SK-MEL-5 (cell line): Measurements from ENCODE around the gene SLC25A27. TPM values are rescaled to one million over a fixed set of nuclear protein-coding genes. Genes with fewer than 3 reads are reported as not detected.
A peak's percentile ranks its signal among the peaks of the same experiment; 100 is the strongest.
"Not testable (repeated sequence)": the region's sequence is repeated elsewhere in the genome, so short reads cannot be mapped to it uniquely, and the experiment has no call there.

ENCODE experiments used
- DNase-seq: peaks from one replicate; pipeline ENCODE4 v3.0.0-alpha.2; 2016; ENCODE audit warnings: low read depth, low spot score
- in situ Hi-C: cut with HindIII; loops from 2 replicates; pipeline ENCODE4 v1.10.0; 2016; ENCODE audit warnings: low sequenced_read_pairs, high pct_unique_total_duplicates, low pct_unique_long_range_greater_than_20kb
- total RNA-seq: library from RNA; depleted of rRNA; stranded (reverse); fragments of >200 nt; shearing (Covaris generic); gene quantifications from 2 replicates; pipeline ENCODE4 v1.2.3, GENCODE V29; 2014

SLC25A27 gene
- total RNA-seq, 1 experiment from 2014 or later = 2.1 TPM

DNA sequence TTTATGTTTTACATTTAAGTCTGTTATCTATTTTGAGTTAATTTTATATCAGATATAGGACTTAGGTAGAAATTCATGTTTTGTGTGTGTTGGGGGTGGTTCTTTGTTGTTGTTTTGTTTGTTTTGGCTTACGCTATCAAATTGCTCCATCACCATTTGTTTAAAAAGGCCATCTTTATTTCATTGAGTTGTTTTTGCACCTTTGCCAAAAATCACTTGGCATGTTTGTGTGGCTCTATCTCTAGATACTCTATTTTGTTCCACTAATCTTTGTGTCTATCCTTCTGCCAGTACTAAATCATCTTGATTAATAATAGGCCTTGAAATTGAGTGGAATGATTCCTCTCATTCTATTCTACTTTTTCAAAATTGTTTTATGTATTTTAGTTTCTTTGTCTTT, 7.5 kb upstream of the SLC25A27 start:
- in situ Hi-C loops = no loop called here
- DNase-seq = no peak

DNA sequence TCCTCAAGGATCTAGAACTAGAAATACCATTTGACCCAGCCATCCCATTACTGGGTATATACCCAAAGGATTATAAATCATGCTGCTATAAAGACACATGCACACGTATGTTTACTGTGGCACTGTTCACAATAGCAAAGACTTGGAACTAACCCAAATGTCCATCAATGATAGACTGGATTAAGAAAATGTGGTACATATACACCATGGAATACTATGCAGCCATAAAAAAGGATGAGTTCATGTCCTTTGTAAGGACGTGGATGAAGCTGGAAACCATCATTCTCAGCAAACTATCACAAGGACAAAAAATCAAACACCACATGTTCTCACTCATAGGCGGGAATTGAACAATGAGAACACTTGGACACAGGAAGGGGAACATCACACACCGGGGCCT, 4.7 kb upstream of the SLC25A27 start:
- in situ Hi-C loops, DNase-seq: not testable (repeated sequence)

DNA sequence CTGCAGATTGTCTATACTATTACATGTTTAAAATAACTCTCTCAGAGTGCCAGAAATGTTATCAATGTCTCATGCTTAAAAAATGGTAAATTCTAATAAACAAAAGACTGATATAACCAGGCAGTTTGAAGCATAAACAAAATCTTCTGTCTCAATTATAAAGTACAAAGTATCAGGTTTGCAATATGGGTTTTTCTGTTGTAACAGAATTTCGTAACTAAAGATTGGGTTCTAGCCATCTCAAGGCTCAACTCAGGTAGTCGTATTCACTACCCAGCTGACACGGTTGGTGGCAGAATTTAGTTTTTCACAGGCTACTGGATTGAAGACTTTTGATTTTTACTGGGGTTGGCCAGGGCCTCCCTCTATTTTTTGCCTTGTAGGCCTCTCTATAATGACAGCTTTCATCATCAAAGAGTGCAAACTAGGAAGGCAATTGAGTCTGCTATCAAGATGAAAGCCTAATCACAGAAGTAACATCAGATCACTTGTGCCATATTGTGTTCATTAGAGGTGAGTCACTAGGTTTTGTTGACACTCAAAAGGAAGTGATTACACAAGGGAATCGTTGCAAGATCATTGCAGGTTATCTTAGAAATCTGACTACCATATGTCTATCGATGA, 3.8 kb upstream of the SLC25A27 start:
- no peak for DNase-seq
- in situ Hi-C loops = no loop called here

DNA sequence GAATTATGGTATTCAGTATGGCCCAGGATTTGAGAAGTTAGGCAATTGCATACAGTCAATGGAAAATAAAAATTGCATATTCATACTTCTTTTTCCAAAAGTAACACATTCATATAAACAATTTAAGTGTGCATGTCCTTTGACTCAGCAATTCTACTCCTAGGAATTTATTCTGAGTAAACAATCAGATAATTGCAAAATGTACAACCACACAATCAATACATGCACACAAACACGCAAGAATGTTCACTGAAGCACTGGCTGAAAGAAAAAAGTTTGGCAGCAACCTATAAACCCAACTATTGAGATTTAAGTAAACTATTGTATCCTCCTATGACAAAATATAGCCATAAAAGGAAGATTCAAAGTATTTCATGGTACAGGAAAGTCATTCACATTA, 1.8 kb upstream of the SLC25A27 start:
- in situ Hi-C loops = no loop called here
- no peak for DNase-seq

DNA sequence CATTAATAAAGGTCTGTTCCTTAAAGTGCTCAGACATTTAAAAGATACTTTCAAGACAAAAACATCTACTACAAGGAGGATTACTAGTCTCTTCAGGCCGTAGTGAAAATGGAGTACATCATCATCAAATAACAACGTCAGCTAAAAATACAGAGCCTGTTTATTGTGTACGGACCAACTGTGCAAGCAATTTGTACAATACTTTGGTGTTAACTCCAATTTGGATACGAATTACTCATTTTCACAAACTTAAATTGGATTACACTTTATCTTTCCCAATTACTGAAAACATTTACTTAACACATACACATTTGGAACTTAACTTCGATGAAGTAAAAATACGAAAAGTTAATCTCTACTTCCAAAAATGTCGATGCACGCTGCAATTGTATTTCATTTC, 959 bp upstream of the SLC25A27 start:
- in situ Hi-C loops = no loop called here
- DNase-seq = peak; percentile 29

DNA sequence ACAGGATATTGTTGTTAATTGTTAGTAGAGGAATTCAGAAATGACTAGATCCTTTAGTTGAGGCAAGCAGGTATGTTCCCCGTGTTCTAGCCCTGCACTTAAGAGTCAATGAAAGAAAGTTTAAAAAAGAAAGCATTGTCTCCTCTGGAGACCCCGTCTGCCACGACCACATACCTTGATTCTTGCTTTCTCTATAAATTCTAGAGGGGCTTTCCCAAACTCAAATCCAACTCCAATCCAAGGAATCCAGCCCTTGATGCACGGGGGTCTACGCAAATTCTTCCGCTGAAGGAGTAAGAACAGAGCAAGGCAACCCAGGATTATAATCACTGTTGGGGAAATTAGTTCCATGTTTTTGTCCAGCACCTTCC, 558 bp upstream of the SLC25A27 start:
- in situ Hi-C loops = no loop called here
- DNase-seq = no peak

DNA sequence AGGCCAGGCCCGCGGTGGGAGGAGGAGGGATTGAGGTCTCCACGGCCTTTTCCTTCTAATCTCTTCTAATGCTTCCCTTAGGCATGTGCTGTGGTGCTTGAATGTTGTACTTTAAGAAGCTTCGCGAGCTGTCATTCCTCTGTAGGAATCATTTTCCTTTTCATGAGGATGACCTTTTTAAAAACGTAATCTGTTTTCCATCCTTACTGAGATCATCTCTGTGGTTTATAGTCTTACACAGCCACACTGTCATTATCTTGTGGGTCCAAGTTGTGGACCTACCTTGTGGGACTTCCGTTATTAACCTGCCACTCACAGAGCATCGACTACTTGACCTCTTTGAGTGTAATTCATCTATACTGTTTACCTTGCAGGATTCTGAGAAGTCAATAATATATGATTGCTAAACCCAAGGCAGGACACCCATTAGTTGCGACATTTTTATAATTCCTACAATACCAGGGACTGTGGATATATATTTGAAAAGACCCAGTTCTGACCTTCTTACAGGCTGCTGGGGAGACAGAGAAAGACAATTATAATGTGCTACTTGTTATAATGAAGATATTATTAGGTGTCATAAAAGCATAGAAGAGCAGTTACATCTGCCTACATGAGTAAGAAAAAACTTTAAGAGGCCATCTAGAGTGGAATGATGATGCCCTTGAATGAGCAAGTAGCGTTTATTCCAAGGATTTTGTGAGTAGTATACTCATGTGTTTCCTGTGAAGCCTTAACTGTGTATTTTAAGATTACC, 842 bp downstream of the SLC25A27 start:
- DNase-seq = no peak
- in situ Hi-C loops = no loop called here

DNA sequence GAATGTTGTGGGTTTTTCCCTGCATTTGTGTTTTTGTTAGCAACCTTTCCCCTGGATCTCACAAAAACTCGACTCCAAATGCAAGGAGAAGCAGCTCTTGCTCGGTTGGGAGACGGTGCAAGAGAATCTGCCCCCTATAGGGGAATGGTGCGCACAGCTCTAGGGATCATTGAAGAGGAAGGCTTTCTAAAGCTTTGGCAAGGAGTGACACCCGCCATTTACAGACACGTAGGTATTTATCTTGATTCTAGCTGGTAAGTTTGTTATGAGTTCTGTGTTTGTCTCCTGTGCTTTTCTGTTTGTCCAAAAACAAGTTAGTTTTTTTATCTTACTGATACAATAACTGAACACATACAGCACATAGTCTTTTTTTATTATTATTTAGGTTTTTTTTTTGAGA, 3.0 kb downstream of the SLC25A27 start:
- peak; percentile 78 for DNase-seq
- in situ Hi-C loops = no loop called here

DNA sequence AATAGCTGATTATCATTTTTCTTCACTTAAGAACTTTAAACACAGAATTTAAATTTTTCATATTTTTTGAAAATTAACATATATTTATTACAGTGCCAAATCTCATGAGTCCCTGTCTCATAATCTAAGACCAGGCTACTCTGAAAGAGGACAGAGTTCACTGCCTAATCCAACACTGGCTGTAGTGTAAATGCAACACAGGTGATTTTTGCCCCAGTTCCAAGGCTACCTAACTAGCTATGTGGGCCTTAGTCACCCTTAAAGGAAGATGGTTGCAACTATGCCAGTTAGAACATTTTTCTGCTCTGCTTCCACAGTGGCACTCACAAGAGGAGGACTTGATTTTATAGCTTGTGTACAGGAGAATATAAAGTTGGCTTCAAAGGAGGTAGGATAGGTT, 4.9 kb downstream of the SLC25A27 start:
- in situ Hi-C loops = no loop called here
- DNase-seq = no peak

DNA sequence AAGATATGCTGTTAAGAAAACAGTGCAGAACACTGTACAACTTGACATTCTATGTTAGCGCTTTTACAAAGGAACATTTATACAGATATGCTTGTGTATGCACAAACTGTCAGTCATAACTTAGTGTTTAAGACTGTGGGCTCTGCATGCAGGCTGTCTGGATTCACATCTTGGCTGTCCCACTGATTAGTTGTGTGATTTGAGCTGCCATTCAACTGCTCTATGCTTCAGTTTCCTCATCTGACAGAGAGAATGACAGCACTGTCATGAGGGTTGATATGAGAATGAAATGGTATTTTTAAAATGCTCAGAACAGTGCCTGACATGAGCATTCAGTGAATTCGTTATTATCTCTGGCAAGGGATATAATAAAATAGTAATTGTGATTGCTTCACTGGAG, 8.7 kb downstream of the SLC25A27 start:
- in situ Hi-C loops = no loop called here
- DNase-seq = no peak

DNA sequence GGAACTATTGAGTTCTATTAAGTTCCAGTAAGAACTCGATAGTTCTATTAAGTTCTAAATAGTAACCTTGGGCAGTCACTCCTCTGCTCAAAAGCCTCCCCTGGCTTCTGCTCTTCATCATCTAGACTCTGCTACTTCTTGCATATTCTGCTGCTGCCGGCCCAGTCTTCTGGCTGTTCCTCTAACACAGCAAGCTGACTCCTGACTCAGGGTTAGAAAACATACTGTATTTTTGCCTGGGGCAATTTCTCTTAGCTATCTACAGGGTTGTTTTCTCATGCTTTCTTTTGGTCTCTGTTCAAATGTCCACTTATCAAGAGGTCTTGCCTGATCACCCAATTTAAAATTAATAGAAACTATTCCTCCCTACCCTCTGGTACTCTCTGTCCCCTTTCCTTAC, 14.6 kb downstream of the SLC25A27 start:
- in situ Hi-C loops = no loop called here

DNA sequence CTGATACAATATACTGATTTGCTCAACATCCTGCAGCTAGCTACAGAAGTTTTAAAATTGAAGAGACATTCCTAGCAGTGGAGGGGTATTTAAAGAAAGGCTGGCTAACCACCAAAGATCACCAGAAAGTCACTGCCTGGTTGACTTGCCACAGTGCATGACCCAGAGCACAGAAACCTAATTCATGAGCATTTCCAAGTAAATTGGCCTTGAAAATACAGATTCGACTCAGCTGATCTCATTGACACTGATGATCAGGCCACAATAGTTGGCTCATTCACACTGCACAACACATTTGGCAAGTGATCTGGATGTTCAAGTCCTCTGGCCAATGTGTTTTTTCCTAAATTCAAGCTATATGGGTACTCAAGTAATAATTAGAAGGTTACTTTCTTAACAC, 21.6 kb downstream of the SLC25A27 start:
- peak; percentile 53 for DNase-seq

More for the DNA sequence above, 14.6 kb downstream of the SLC25A27 start:
- DNase-seq = no peak

DNA sequence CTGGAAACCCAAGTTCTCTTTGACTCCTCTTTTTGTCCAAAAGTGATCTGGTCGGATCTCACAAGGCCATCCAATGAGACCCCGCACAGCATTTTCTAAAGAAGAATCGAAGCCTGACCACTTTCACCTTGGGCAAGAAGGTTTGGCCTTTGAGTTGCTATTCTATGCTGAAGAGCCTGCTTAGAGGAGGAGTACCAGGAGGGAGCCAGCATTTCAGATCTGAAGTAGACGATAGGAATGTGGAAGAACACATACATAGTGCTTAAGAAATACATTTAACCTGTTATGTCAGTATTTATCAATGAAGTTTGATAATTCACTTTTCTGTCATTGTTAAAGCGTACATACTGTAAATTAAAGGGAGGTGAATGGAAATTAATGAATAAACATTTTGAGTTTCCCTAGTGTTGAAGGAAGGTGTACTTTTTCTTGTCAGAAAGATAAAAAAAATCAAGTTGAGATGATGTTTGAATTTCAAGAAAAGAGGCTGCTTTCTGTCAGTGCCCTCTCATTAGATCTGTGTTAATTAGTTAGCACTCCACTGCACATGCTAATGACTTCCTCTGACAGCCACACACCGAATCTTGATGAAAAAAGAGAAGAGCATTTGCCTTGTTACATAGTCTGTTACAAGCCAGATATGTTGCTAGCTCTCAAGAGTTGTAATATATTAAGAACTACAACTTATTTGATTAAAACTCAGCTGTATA, 24.0 kb downstream of the SLC25A27 start:
- in situ Hi-C loops = no loop called here
- DNase-seq = no peak

More for the DNA sequence above, 21.6 kb downstream of the SLC25A27 start:
- in situ Hi-C loops = no loop called here

DNA sequence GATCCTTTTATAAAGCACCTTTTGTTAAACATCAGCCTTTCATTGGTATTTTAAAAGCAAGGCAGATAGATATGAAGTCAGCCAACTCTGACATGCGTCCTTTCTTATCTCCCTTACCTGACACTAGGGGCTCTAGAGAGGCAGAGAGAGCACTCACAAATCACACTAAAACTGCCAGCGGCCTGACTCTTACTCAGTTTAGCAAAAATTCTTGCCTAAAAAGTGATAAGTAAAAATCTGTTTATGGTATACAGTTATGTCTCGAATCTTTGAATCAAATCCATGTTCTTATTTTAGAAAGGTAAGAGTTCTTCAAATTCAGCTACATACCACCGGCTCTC, 24.5 kb downstream of the SLC25A27 start:
- DNase-seq = peak; percentile 26
- in situ Hi-C loops = no loop called here

DNA sequence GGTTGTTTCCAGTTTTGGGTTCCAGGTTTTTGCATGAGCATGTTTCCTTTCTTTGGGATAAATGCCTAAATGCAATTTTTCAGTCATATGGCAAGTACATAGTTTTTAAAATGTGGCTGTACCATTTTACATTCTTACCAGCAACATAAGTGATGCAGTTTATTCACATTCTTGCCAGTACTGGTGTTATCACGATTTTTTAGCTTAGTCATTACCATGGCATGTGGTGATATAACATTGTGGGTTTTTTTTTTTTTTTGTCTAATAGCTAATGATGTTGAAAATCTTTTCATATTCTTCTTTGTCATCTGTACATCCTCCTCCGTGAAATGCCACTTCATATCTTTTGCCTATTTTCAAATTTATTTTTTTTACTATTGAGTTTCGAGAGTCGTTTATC, 32.0 kb downstream of the SLC25A27 start:
- no peak for DNase-seq
- in situ Hi-C loops = no loop called here

DNA sequence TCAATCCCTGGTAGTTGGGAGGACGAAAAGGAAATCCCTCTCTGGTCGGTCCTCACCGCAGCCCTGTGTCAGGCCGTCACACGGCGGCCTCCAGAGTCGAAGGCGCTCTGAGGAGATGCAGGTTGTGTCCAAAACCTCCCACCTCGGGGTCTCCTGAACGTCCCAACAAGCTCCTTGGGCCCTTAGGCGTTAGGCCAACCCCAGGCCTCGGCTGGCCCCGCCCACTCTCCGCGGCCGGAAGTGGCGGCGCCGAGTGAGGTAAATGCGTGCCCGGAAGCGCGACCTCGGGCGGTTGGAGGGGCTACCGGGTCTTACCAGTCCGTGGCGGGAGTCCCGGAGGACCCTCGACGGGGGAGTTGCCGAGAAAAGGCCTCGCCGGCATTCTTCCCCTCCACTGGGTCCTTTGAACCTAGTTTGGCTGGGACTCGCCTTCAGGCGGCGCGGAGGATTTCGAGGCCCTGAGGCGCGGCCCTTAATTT, 34.9 kb downstream of the SLC25A27 start, which contains the start of gene TDRD6:
TDRD6 (plus strand) TSS at position 267 of the 479 bp plus-strand sequence. CDS start 244 bp downstream, outside the sequence.
- in situ Hi-C loops = no loop called here
- DNase-seq = no peak

DNA sequence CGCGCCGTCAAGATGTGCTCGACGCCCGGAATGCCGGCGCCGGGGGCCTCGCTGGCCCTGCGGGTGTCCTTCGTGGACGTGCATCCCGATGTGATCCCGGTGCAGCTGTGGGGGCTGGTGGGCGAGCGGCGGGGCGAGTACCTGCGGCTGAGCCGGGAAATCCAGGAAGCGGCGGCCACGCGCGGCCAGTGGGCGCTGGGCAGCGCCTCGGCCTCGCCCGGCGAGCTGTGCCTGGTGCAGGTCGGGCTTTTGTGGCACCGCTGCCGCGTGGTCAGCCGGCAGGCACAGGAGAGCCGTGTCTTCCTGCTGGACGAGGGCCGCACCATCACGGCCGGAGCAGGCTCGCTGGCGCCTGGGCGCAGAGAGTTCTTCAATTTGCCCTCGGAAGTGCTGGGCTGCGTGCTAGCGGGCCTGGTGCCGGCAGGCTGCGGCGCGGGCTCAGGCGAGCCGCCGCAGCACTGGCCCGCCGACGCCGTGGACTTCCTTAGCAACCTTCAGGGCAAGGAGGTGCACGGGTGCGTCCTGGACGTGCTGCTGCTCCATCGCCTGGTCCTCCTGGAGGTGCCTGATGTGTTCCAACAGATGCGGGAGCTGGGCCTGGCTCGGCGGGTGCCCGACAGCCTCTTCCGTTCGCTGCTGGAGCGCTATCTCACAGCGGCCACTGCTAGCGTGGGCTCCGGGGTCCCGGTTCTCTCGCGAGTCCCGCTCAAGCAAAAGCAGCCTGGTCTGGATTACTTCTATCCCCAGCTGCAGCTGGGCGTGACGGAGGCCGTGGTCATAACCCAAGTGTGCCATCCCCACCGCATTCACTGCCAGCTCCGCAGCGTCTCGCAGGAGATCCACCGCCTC, 35.6 kb downstream of the SLC25A27 start:
- in situ Hi-C loops = no loop called here
- no peak for DNase-seq

DNA sequence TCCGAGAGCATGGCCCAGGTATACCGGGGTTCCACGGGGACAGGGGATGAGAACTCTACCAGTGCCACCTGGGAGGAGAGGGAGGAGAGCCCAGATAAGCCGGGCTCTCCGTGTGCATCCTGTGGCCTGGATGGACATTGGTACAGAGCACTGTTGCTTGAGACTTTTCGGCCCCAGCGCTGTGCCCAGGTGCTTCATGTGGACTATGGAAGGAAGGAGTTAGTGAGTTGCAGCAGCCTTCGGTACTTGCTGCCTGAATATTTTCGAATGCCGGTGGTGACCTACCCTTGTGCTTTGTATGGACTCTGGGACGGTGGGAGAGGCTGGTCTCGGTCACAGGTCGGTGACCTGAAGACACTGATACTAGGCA, 36.2 kb downstream of the SLC25A27 start:
- in situ Hi-C loops = no loop called here
- no peak for DNase-seq
